SU-DHL-6 (cell line): ENCODE measurements around the gene PLCXD3.

ENCODE experiments used
- H2AFZ ChIP-seq: fragments of 200-600 bp; sonication (generic); 2 replicates; pipeline ENCODE4 v1.6.1; 2014; ENCODE audit warnings: low read depth, mild to moderate bottlenecking, moderate library complexity, mixed read lengths, antibody characterized with exemption, low read length; ENCODE audit not compliant: severe bottlenecking
- H3F3A ChIP-seq: fragments of 200-600 bp; shearing (Covaris generic); 2 replicates; pipeline ENCODE4 v1.6.0; 2016; ENCODE audit warnings: antibody characterized with exemption, mild to moderate bottlenecking; ENCODE audit not compliant: insufficient read depth
- H3K27ac ChIP-seq: fragments of 200-600 bp; sonication (generic); 2 replicates; pipeline ENCODE4 v1.5.1; 2016; ENCODE audit warnings: low read depth, mild to moderate bottlenecking, low read length, moderate library complexity, mixed read lengths
- H3K27me3 ChIP-seq: fragments of 200-600 bp; sonication (generic), shearing (Covaris generic); 2 replicates; pipeline ENCODE4 v1.6.0; 2014; ENCODE audit warnings: mild to moderate bottlenecking, low read length
- H3K36me3 ChIP-seq: fragments of 200-600 bp; sonication (generic); 2 replicates; pipeline ENCODE4 v1.6.1; 2014; ENCODE audit warnings: mild to moderate bottlenecking, low read length, mixed read lengths
- H3K4me2 ChIP-seq: fragments of 300-600, 200-600 bp; shearing (Covaris generic), sonication (generic); 2 replicates; pipeline ENCODE4 v1.6.0; 2014; ENCODE audit warnings: low read length, low read depth, mild to moderate bottlenecking; ENCODE audit not compliant: poor library complexity, severe bottlenecking
- H3K4me3 ChIP-seq: fragments of 200-600 bp; sonication (generic); 2 replicates; pipeline ENCODE4 v1.5.1; 2014; ENCODE audit warnings: antibody characterized with exemption, low read length, mild to moderate bottlenecking, mixed read lengths; ENCODE audit not compliant: insufficient read depth, poor library complexity, severe bottlenecking
- H3K79me2 ChIP-seq: fragments of 200-600 bp; sonication (generic); 2 replicates; pipeline ENCODE4 v1.6.1; 2014; ENCODE audit warnings: mild to moderate bottlenecking, low read length, moderate library complexity; ENCODE audit not compliant: insufficient read depth
- H3K9ac ChIP-seq: fragments of 200-600 bp; sonication (generic); 2 replicates; pipeline ENCODE4 v1.7.0; 2014; ENCODE audit warnings: mild to moderate bottlenecking, low read length
- H3K9me2 ChIP-seq: fragments of 200-600 bp; sonication (generic); replicated peaks from 2 replicates; pipeline ENCODE4 v1.6.1; 2014; ENCODE audit warnings: low read length; ENCODE audit not compliant: insufficient read depth
- H3K9me3 ChIP-seq: fragments of 200-600 bp; sonication (generic); 2 replicates; pipeline ENCODE4 v1.6.1; 2014; ENCODE audit warnings: low read length, mixed read lengths; ENCODE audit not compliant: insufficient read depth
- H4K20me1 ChIP-seq: fragments of 200-600 bp; sonication (generic); 2 replicates; pipeline ENCODE4 v1.6.1; 2014; ENCODE audit warnings: low read depth, mild to moderate bottlenecking, antibody characterized with exemption, low read length, moderate library complexity, mixed read lengths
- CTCF ChIP-seq: fragments of 200-600 bp; sonication (generic); IDR thresholded peaks from one replicate; pipeline ENCODE4 v1.5.1; 2017; ENCODE audit warnings: antibody characterized with exemption, mild to moderate bottlenecking, low read length, moderate library complexity; ENCODE audit not compliant: insufficient read depth, poor library complexity, severe bottlenecking
- EZH2phosphoT487 ChIP-seq: fragments of 200-600 bp; sonication (generic), shearing (Covaris generic); conservative IDR thresholded peaks from 2 replicates; pipeline ENCODE4 v1.6.1; 2018; ENCODE audit warnings: mild to moderate bottlenecking, antibody characterized with exemption, low read length, moderate library complexity, mixed read lengths

The PLCXD3 gene

GRCh38 chr5:41402845-41403244, 107.6 kb downstream of the PLCXD3 start:
- Histone ChIP-seq H3K36me3 (no peaks in the 10 kb centered on the region), H3K4me3 (no peak overlapping the region), H3K79me2 (no peaks in the 10 kb centered on the region), H3K27ac (no peak overlapping the region), H4K20me1 (no peaks in the 10 kb centered on the region), H3K27me3 (no peaks in the 10 kb centered on the region), H3K9me2 (no peaks in the 10 kb centered on the region), H2AFZ (no peak overlapping the region), H3K9me3 (no peaks in the 10 kb centered on the region), H3F3A (no peaks in the 10 kb centered on the region), H3K9ac (no peak overlapping the region), H3K4me2 (no peak overlapping the region)
- TF ChIP-seq EZH2phosphoT487 (no peak), CTCF (no peak)

DNA sequence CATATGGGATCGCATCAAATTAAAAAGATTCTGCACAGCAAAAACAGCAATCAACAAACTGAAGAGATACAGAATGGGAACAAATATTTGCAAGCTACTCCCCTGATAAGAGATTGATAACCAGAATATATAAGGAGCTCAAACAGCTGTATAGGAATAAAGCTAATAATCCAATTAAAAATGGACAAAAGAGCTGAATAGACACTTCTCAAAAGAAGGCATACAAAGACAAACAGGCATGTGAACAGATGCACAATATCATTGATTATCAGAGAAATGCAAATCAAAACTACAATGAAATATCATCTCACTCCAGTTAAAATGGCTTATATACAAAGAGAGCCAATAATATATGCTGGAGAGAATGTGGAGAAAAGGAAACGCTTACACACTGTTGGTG, 110.6 kb downstream of the PLCXD3 start:
- H3F3A ChIP-seq: no peaks in the 10 kb centered on the region

GRCh38 chr5:41392016-41392415, 118.4 kb downstream of the PLCXD3 start:
- Histone ChIP-seq H4K20me1 (no peaks in the 10 kb centered on the region), H3K36me3 (no peaks in the 10 kb centered on the region), H3K9me3 (no peaks in the 10 kb centered on the region), H3K27me3 (no peaks in the 10 kb centered on the region), H3K9me2 (no peaks in the 10 kb centered on the region), H3K4me3 (no peak overlapping the region), H3K79me2 (no peaks in the 10 kb centered on the region), H2AFZ (no peak overlapping the region), H3K9ac (no peak overlapping the region), H3K4me2 (no peak overlapping the region), H3K27ac (no peak overlapping the region), H3F3A (no peaks in the 10 kb centered on the region)
- no peak for TF ChIP-seq EZH2phosphoT487
- TF ChIP-seq CTCF: no peak

More for the DNA sequence above, 110.6 kb downstream of the PLCXD3 start:
- Histone ChIP-seq H3K79me2 (no peaks in the 10 kb centered on the region), H3K36me3 (no peaks in the 10 kb centered on the region), H2AFZ (no peak overlapping the region), H3K9me3 (no peaks in the 10 kb centered on the region), H3K4me3 (no peak overlapping the region), H3K27me3 (no peaks in the 10 kb centered on the region), H3K4me2 (no peak overlapping the region), H4K20me1 (no peaks in the 10 kb centered on the region), H3K9ac (no peak overlapping the region), H3K9me2 (no peaks in the 10 kb centered on the region), H3K27ac (no peak overlapping the region)
- TF ChIP-seq EZH2phosphoT487: no peak
- no peak for TF ChIP-seq CTCF

GRCh38 chr5:41374631-41375030, 135.8 kb downstream of the PLCXD3 start:
- no peaks in the 10 kb centered on the region for H3K36me3 ChIP-seq

More at GRCh38 chr5:41374631-41375030, 135.8 kb downstream of the PLCXD3 start:
- Histone ChIP-seq H3K4me3 (no peak overlapping the region), H3K79me2 (no peaks in the 10 kb centered on the region), H4K20me1 (no peaks in the 10 kb centered on the region), H3F3A (no peaks in the 10 kb centered on the region), H3K9me2 (no peaks in the 10 kb centered on the region), H2AFZ (no peak overlapping the region), H3K27ac (no peak overlapping the region), H3K9ac (no peak overlapping the region), H3K4me2 (no peak overlapping the region), H3K27me3 (no peaks in the 10 kb centered on the region), H3K9me3 (no peaks in the 10 kb centered on the region)
- TF ChIP-seq EZH2phosphoT487 (no peak), CTCF (no peak)
